ENCODE measurements around the gene LYZL2. TPM values are rescaled to one million over a fixed set of nuclear protein-coding genes. Genes with fewer than 3 reads are reported as not detected.
A peak's percentile ranks its signal among the peaks of the same experiment; 100 is the strongest.

Gene LYZL2
- total RNA-seq, 2 donors from 2014 or later = 3.3 TPM; not detected in 1

DNA sequence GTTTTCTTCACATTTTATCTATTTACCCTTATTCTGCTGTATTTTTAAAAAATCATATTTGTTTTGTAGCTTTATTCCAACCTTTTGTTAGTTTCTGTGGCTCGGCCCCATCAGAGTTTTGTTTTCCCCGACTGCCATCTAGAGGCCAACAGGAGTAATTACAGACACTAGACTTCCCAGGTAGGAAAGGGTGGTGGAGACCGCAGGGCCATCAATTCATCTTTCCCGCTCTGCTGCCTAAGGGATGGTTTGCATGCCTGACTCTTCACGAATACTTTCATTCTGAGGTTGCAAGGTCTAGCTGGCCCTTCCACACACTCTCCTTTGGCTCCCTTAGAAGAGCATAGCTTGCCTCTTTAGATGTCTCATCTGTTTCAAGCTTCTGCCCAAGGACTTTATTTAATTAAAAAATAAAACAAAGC lies 38.3 kb downstream of the LYZL2 start:
- Histone ChIP-seq H3K36me3 (no peaks in the 10 kb centered on the region), H3K27me3 (replicated peaks; ENCODE audit: insufficient read depth) (no peaks in the 10 kb centered on the region), H3K27ac (no peak overlapping the region), H3K9me3 (no peaks in the 10 kb centered on the region), H3K4me1 (replicated peaks) (no peaks in the 10 kb centered on the region), H3K4me3 (no peak overlapping the region)
- intact Hi-C loops (cut with DNase I) = loop anchor here (2.0 to 5.0 kb wide), 2 partner anchors 179 to 198 kb away; no protein-coding TSS in a partner anchor
- DNase-seq (ENCODE audit: low spot score) = peak; percentile 24
- peak; percentile 21 for TF ChIP-seq POLR2AphosphoS5 (IDR thresholded peaks at IDR 0.05)
- TF ChIP-seq POLR2A (IDR thresholded peaks at IDR 0.05) = no peak
- TF ChIP-seq, protein P1, sequence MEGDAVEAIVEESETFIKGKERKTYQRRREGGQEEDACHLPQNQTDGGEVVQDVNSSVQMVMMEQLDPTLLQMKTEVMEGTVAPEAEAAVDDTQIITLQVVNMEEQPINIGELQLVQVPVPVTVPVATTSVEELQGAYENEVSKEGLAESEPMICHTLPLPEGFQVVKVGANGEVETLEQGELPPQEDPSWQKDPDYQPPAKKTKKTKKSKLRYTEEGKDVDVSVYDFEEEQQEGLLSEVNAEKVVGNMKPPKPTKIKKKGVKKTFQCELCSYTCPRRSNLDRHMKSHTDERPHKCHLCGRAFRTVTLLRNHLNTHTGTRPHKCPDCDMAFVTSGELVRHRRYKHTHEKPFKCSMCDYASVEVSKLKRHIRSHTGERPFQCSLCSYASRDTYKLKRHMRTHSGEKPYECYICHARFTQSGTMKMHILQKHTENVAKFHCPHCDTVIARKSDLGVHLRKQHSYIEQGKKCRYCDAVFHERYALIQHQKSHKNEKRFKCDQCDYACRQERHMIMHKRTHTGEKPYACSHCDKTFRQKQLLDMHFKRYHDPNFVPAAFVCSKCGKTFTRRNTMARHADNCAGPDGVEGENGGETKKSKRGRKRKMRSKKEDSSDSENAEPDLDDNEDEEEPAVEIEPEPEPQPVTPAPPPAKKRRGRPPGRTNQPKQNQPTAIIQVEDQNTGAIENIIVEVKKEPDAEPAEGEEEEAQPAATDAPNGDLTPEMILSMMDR (IDR thresholded peaks at IDR 0.05) = peak; percentile 20 to 78 (median 75)
- WGBS = 2% methylated on average over 5 of the region's 5 CpGs

GRCh38 chr10:30589441-30589840 lies 40.1 kb downstream of the LYZL2 start:
- no peaks in the 10 kb centered on the region for H3K36me3 ChIP-seq
- H3K9me3 ChIP-seq = no peaks in the 10 kb centered on the region
- no peak for DNase-seq (ENCODE audit: low spot score)
- no peak overlapping the region for H3K27ac ChIP-seq
- H3K4me1 ChIP-seq (replicated peaks) = no peaks in the 10 kb centered on the region
- H3K27me3 ChIP-seq (replicated peaks; ENCODE audit: insufficient read depth) = no peaks in the 10 kb centered on the region
- intact Hi-C loops (cut with DNase I) = no loop called here
- 84% methylated on average over 7 of the region's 7 CpGs for WGBS
- no peak overlapping the region for H3K4me3 ChIP-seq
- TF ChIP-seq POLR2AphosphoS5 (IDR thresholded peaks at IDR 0.05) (no peak), POLR2A (IDR thresholded peaks at IDR 0.05) (no peak)
- TF ChIP-seq, protein P1 (IDR thresholded peaks at IDR 0.05) = no peak

DNA sequence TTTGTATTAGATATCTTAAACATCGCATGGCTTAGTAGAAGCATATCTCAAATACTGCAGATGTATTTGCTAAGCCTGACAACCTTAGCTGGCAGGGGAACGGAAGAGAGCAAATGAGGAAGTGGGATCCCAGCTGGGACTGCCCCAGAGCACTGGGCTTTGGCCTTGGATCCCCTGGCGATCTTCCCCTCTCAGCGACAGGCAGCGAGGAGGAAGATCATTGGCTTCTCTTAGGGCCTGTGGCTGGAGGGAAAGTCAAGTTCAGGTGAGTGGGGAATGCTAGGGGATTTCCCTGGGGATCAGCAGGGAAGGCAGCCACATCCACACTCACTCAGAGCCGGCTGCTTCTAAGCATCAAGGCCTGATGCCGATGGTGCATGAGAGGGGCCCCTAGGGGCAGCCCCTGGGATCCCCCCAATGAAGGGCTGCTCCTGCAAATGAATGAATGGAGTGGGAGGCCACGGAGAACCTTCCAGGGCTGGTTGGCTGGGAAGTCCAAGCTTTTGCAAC lies 42.0 kb downstream of the LYZL2 start:
- TF ChIP-seq, protein P1 (IDR thresholded peaks at IDR 0.05) = no peak
- no peak for TF ChIP-seq POLR2AphosphoS5 (IDR thresholded peaks at IDR 0.05)
- TF ChIP-seq POLR2A (IDR thresholded peaks at IDR 0.05) = no peak
- peak; percentile 12 for DNase-seq (ENCODE audit: low spot score)
- Histone ChIP-seq H3K4me3 (no peak overlapping the region), H3K27me3 (replicated peaks; ENCODE audit: insufficient read depth) (no peaks in the 10 kb centered on the region), H3K9me3 (no peaks in the 10 kb centered on the region), H3K4me1 (replicated peaks) (no peaks in the 10 kb centered on the region), H3K27ac (no peak overlapping the region), H3K36me3 (no peaks in the 10 kb centered on the region)
- WGBS = 32% methylated on average over 8 of the region's 8 CpGs
- intact Hi-C loops (cut with DNase I) = no loop called here

- 92% methylated on average over 2 of the region's 2 CpGs for WGBS
- no peak overlapping the region for H3K4me3 ChIP-seq
- H3K9me3 ChIP-seq = no peaks in the 10 kb centered on the region
- no peak for DNase-seq (ENCODE audit: low spot score)
- TF ChIP-seq, protein P1 (IDR thresholded peaks at IDR 0.05) = no peak
- TF ChIP-seq POLR2AphosphoS5 (IDR thresholded peaks at IDR 0.05) (no peak), POLR2A (IDR thresholded peaks at IDR 0.05) (no peak)
- no peak overlapping the region for H3K27ac ChIP-seq
- no peaks in the 10 kb centered on the region for H3K27me3 ChIP-seq (replicated peaks; ENCODE audit: insufficient read depth)
- no peaks in the 10 kb centered on the region for H3K4me1 ChIP-seq (replicated peaks)
- intact Hi-C loops (cut with DNase I) = no loop called here
- no peaks in the 10 kb centered on the region for H3K36me3 ChIP-seq
Measured at GRCh38 chr10:30586828-30587227, 42.7 kb downstream of the LYZL2 start.

DNA sequence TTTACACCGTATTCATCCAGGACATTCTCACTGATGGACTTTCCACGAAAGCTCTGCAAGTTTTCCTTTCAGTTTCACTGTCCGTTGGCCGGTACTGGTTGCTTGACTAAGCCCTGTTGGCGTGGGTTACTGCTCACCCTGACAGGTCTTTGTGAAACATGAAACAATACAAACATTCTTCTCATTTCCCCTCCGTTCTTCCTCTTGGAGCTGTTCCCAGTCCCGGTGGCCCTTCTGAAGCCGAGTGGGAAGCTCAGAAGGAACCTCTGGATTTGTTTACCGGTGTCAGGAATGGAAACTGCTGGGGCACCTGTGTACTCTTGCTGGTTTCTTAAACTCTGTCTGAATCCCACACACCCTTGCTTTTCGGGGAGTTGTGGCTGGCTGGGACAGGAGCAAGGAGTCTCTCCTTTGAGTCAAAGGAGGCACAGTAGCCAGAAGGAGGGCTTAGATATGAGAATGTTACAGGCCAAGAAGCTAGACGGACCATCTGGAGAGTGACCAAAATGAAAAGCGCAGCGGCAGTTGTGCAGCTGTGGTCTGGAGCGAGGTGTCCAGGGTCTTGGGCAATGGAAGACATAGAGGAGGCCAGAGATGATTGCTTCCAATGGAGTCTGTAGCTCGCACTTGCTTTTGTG lies 45.7 kb downstream of the LYZL2 start:
- no peaks in the 10 kb centered on the region for H3K4me1 ChIP-seq (replicated peaks)
- DNase-seq (ENCODE audit: low spot score) = peak; percentile 86
- H3K27me3 ChIP-seq (replicated peaks; ENCODE audit: insufficient read depth) = no peaks in the 10 kb centered on the region
- H3K9me3 ChIP-seq = no peaks in the 10 kb centered on the region
- peak overlapping the region; percentile 18 to 25 for H3K4me3 ChIP-seq
- H3K27ac ChIP-seq = peak overlapping the region; percentile 82 to 83
- no peaks in the 10 kb centered on the region for H3K36me3 ChIP-seq
- intact Hi-C loops (cut with DNase I) = no loop called here
- WGBS = 20% methylated on average over 15 of the region's 15 CpGs
- TF ChIP-seq POLR2AphosphoS5 (IDR thresholded peaks at IDR 0.05) = peak; percentile 84
- TF ChIP-seq, protein P1 (IDR thresholded peaks at IDR 0.05) = peak in 1 of 4 experiments; percentile 4
- no peak for TF ChIP-seq POLR2A (IDR thresholded peaks at IDR 0.05)

Measured in prostate gland (tissue), 2 donors.